GM19099 (cell line): ENCODE data around the gene GPHA2.

Experiments
- POLR2A ChIP-seq: IDR thresholded peaks from 3 replicates; pipeline ENCODE4 v1.6.1; 2011; ENCODE audit warnings: low read depth; ENCODE audit not compliant: insufficient read length; ENCODE audit errors: extremely low read depth

Gene GPHA2

DNA sequence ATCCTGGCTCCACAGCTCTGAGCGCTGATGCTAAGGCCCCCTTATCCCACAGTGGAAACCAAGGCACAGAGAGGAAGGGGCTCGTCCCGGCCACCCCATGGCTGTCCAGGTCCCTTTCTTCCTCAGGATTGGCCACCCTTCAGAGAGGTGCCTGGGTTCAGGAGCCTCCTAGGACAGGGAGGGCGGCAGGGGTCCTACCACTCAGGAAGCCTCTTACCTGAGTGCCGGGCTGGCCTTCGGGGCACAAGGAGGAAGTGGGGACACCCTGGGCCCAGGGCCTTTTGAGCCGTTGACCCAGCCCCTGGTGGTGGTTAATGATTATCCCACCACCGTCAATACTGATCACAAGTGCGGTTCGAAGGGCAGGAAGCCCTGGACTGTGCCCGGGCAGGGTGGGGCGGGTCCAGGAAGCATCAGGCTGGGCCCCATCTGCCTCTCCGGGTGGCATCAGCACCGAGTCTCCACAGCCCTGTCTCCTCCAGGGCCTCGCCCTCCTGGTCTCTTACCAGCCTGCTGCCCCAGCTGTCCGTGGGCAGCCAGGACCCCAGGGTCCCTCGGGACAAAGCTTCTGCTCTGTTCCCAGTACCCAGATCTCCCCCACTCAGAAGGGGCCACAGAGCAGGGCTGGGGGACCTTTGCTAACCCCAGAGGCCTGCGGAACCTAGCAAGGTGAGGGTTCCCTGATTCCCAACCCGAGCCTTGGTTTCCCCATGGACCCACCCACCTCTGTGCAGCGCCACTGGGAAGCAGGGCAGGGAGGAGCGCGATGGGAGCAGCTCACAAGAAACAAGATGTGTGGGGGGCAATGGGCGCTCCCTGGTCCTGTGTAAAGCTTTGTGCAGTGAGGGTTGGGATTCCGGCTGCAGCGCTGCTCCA lies 42.3 kb downstream of the GPHA2 start:
- TF ChIP-seq POLR2A = no peak

DNA sequence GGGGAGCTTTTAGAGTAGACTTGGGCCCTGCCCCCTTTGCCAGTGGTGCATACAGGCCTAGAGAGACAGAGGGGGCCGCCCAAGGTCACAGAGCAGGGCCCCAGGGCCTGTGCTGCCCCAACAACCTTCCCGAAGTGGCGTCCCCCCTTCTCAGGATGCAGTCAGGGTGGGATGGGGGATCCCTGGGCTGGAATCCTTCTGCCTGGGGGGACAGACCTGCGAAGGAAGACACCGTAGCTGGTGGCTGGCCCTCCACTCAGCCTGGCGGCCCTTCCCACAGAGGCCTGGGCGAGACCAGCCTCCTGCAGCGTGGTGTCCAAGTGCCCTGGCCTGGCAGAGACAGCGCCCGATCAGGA lies 42.9 kb downstream of the GPHA2 start:
- TF ChIP-seq POLR2A = no peak

- no peak for TF ChIP-seq POLR2A
These were observed 43.3 kb downstream of the GPHA2 start for GRCh38 chr11:64892411-64892831.

- TF ChIP-seq POLR2A = no peak
These were observed 43.8 kb downstream of the GPHA2 start for GRCh38 chr11:64891880-64892279.

DNA sequence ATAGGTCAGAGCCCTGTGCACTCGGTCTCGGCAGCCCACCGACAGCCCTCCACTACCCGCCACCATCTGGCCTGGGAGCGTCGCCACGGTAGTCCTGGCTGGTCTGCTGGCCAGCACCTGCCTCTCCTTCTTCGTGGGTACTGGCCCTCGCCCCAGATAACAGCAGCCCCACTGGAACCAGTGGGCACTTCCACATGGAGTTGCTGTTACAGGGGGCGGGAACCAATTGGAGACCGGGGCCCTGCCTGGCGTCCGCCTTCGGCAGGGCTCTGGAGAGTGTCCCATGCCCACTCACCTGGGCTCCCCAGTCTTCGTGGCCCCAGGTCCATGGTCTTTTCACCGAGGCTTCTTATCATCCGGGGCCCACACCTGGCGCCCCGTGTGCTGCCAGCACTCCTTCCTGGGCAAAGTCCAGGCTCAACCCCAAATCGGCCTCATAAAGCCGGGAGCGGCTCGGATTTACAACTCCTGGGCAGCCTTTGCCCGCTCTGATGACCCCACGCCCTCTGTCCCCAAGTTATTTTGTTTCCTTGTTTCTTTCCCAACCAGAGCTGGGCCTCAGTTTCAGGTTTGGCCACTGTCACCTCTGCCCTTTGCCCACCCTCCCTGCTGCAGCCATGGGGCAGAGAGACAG lies 44.4 kb downstream of the GPHA2 start:
- TF ChIP-seq POLR2A = no peak

DNA sequence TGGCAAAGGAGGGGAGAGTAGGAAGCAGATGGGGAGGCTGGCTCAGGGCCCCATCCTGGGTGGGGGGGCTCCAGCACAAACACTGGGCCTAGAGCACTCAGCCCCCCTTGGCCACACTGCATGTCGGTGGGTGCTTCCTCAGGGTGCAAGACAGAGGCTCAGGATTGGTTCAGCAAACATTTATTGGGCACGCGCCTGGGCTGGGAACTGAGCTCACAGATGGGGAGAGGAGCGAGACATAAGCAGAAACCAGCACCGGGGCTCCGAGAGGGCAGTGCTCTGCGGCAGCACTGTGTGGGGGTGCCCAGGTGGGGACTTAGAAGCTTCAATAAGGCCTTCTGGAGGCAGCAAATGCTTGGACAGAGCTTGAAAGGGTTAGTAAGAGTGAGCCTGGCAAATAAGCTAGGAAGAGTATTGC lies 45.2 kb downstream of the GPHA2 start:
- TF ChIP-seq POLR2A = no peak

DNA sequence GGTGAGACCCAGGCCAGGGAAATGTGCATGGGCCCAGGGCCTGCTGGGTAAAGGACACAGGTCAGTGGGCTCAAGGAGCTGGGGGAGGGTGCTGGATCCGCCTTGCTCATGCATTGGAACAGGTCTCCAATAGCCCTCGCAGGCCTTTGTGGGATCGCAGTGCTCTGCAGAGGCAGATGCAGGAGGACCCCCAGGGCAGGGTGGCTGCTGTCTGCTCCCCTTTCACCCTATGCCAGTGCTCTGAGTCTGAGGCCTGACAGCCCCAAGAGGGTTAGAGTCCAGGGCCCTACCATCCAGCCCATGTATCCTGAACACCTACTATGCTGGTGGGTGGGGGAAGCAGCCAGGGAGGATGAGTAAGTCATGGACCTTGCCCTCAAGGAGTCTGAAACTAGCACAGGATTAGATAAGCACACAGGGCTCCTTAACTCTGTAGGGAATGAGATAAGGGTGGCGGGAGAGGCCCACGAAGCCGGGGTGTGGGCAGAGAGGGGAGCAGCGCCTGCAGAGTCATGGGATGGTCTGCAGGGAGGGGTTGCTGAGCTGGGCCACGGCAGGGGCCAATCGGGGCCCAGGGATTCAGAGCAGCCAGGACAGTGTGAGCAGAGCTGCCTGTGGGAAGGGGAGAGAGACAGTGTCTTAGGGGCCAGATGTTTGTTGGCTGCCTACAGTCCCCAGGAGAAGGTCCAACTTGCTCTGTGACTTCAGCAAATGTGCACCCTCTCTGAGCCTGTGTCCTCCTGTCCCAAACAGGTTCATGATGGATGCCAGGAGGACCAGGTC lies 46.8 kb downstream of the GPHA2 start:
- no peak for TF ChIP-seq POLR2A

GRCh38 chr11:64888406-64888728 lies 47.3 kb downstream of the GPHA2 start:
- TF ChIP-seq POLR2A = no peak

DNA sequence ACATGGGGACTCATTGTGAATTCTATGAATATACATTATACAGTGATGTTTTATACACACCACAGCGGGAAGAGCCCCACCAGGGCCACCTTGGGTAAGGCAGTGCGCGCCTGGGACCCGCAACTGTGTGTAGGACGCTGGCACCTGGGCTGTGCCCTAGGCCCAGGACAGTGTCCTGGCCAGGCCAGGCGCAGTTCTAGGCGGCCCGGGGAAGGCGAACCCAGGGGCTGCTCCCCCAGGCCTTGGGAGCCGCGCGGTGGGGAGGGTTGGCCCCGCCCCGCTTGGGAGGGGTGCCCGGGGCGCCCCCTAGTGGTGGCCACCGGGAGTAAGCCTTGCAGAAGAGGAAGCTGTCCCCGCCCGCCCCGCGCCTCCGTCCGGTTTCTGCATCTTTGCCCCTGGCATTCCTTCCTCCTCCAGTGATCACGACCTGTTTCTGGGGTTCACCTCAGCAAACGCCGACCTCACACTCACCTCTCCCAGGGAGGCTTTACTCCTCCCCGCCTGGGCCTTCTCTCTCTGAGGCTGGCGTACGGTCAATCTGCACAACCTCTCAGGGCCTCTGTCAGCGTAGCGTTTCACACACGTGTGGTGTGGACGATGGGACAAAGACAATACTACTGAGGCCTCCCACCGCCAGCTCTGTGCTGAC lies 47.8 kb downstream of the GPHA2 start:
- peak; percentile 19 for TF ChIP-seq POLR2A

GRCh38 chr11:64887234-64887756 lies 48.4 kb downstream of the GPHA2 start:
- no peak for TF ChIP-seq POLR2A

GRCh38 chr11:64885367-64886286 lies 50.1 kb downstream of the GPHA2 start:
- no peak for TF ChIP-seq POLR2A
